ENCODE measurements around the gene VWA8.

- TF ChIP-seq SP1 (IDR thresholded peaks at IDR 0.05; ENCODE audit: low read depth): no peak
- no peak for TF ChIP-seq CTCF (IDR thresholded peaks at IDR 0.05 in 2 of 3, conservative IDR thresholded peaks at IDR 0.05 in 1 of 3; ENCODE audit: borderline replicate concordance in 1 of 3, insufficient read depth in 1 of 3, low read depth in 2 of 3, low read length in 2 of 3)
- no peak for TF ChIP-seq POLR2AphosphoS5 (IDR thresholded peaks at IDR 0.05; ENCODE audit: low read depth, low read length)
- no peak for TF ChIP-seq REST (IDR thresholded peaks at IDR 0.05; ENCODE audit: low read depth)
Measured at GRCh38 chr13:41775251-41775650, 185.7 kb downstream of the VWA8 start.

All from HCT116 (cell line).